Measurements from ENCODE around the gene FUT4. TPM values are rescaled to one million over a fixed set of nuclear protein-coding genes. Genes with fewer than 3 reads are reported as not detected.
A peak's percentile ranks its signal among the peaks of the same experiment; 100 is the strongest.
"Not testable (repeated sequence)": the region's sequence is repeated elsewhere in the genome, so short reads cannot be mapped to it uniquely, and the experiment has no call there.

The FUT4 gene
- total and polyA plus RNA-seq, 8 donors, result 0.58 to 19.7 (median 4.5) TPM

DNA sequence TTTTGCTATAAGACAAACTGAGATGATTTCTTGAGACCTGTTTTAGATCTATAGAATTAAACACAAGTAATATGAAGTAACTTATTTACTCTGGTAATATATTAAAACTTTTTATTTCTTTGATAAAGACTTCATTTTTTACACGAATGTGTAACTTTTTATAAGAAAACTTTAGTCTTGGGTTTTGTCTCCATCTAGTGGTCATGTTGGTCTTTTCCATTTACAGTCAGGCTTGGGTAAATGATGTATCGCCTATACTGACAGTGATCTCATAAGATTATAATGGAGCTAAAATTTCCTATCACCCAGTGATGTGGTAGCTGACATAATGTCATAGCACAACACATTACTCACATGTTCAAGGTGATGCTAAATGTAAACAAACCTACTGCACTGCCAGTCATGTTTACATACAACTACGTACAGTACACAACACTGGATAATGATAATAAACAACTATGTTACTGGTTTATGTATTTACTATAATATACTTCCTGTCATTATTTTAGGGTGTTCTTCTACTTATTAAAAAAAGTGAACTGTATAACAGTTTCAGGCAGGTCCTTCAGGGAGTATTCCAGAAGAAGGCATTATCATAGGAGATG lies 38.9 kb upstream of the FUT4 start:
- no peaks in the 10 kb centered on the region for H3K4me1 ChIP-seq
- no peaks in the 10 kb centered on the region for H3K27me3 ChIP-seq
- WGBS, 5 donors, result 1 to 20% (median 15%) methylated on average over 3 of the region's 3 CpGs
- peak in 1 of 2 donors; percentile 67 for DNase-seq
- TF ChIP-seq EP300 (IDR thresholded peaks at IDR 0.05) (no peak), POLR2AphosphoS5 (IDR thresholded peaks at IDR 0.05) (no peak)
- TF ChIP-seq, protein P1, sequence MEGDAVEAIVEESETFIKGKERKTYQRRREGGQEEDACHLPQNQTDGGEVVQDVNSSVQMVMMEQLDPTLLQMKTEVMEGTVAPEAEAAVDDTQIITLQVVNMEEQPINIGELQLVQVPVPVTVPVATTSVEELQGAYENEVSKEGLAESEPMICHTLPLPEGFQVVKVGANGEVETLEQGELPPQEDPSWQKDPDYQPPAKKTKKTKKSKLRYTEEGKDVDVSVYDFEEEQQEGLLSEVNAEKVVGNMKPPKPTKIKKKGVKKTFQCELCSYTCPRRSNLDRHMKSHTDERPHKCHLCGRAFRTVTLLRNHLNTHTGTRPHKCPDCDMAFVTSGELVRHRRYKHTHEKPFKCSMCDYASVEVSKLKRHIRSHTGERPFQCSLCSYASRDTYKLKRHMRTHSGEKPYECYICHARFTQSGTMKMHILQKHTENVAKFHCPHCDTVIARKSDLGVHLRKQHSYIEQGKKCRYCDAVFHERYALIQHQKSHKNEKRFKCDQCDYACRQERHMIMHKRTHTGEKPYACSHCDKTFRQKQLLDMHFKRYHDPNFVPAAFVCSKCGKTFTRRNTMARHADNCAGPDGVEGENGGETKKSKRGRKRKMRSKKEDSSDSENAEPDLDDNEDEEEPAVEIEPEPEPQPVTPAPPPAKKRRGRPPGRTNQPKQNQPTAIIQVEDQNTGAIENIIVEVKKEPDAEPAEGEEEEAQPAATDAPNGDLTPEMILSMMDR (IDR thresholded peaks at IDR 0.05), result peak in 4 of 7 experiments; percentile 31 to 72 (median 57)
- H3K27ac ChIP-seq, result no peak overlapping the region
- H3K36me3 ChIP-seq, result peaks cover 4 to 29% (median 18%) of the 10 kb centered on the region in 4 donors
- H3K9me3 ChIP-seq, result no peaks in the 10 kb centered on the region
- intact Hi-C loops (cut with DNase I; ENCODE audit: low total_unique reads), result no loop called here
- H3K4me3 ChIP-seq, result no peak overlapping the region

DNA sequence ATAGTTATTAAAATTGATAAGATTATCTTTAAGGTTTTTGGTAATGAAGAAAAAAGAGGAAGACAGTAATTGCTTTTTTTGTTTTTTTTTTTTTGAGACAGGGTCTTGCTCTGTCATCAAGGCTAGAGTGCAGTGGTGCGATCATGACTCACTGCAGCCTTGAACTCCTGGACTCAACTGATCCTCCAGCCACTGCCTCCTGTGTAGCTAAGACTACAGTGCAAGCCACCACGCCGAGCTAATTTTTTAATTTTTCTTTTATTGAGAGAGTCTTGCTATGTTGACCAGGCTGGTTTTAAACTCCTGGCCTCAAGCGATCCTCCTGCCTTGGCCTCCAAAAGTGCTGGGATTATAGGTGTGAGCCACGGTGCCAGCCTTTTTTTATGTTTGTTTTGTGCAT lies 37.2 kb upstream of the FUT4 start:
- H3K9me3 ChIP-seq; H3K27ac ChIP-seq; H3K4me1 ChIP-seq; H3K27me3 ChIP-seq; intact Hi-C loops (cut with DNase I; ENCODE audit: low total_unique reads); H3K4me3 ChIP-seq; DNase-seq: not testable (repeated sequence)
- 83 to 93% (median 89%) methylated on average over 5 of the region's 5 CpGs for WGBS, 5 donors
- H3K36me3 ChIP-seq, result peaks cover 0 to 12% (median 3%) of the 10 kb centered on the region in 4 donors

DNA sequence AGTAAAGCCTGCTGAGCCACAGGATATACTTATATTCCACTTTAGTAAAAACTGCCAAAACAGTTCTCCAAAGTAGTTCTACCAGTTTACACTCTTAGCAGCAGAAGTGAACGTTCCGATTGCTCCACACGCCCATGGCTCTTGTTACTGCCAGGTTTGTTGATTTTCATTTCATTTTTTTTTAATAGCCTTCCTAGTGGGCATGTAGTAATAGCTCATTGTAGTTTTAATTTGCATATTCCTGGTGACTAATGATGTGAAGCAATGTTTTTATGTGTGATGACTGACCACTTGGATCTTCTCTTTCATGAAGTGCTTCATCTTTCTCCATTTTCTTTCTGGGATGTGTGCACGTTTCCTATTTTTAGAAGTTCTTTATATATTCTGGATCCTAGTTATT lies 36.2 kb upstream of the FUT4 start:
- peaks cover 6 to 9% (median 7%) of the 10 kb centered on the region in 4 donors for H3K4me1 ChIP-seq
- peaks cover 0 to 6% (median 4%) of the 10 kb centered on the region in 3 donors for H3K27me3 ChIP-seq
- TF ChIP-seq POLR2AphosphoS5 (IDR thresholded peaks at IDR 0.05) (no peak), EP300 (IDR thresholded peaks at IDR 0.05) (no peak), POLR2A (IDR thresholded peaks at IDR 0.05) (no peak)
- TF ChIP-seq, protein P1 (IDR thresholded peaks at IDR 0.05), result no peak
- H3K27ac ChIP-seq, result no peak overlapping the region
- intact Hi-C loops (cut with DNase I; ENCODE audit: low total_unique reads), result no loop called here
- H3K9me3 ChIP-seq, result no peaks in the 10 kb centered on the region
- DNase-seq, result no peak
- H3K4me3 ChIP-seq, result no peak overlapping the region
- WGBS, 5 donors, result 33 to 47% (median 41%) methylated on average over 4 of the region's 4 CpGs
- H3K36me3 ChIP-seq, result peaks cover 0 to 3% (median 0%) of the 10 kb centered on the region in 4 donors

DNA sequence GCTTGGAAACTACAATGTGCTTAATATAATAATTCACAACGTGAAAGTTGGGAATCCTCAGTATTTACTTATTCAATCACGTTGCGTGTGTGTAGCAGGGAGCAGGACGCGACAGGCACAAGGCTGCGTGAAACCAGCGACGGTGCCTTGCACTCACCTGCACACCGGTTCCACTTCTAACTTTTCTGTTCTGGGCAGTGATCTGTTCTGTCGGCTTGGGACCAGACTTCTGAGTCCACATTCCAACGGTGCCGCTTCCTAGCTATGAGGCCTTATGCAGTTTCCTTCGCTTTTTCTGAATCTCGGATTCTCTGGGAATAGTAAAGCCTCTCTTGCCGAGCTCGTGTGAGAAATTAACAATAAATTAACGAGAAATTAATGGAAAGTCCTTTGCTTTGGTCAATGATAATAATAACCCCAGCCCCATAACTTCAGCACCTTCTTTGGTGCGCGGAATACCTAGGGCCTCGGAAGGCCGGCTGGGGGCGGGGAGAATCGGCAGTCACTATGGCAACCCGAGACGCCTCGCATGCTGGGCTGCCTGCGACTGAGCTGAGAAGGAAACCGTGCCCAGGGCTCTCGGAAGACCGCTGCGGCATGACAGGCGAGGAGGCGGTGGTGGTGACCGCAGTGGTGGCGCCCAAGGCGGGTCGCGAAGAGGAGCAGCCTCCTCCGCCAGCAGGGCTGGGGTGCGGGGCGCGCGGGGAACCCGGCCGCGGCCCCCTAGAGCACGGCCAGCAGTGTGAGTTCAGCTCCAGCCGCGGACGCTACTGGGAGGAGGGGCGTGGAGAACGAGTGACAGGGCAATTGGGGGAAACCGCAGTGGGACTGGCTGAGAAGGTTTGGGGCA lies 31.6 kb upstream of the FUT4 start, which contains the start of gene C11orf97:
C11orf97 (plus strand) TSS at position 530 of the 850 bp plus-strand sequence; CDS start at position 598, 68 bp downstream.
- TF ChIP-seq POLR2A (IDR thresholded peaks at IDR 0.05), result no peak
- no peak for TF ChIP-seq POLR2AphosphoS5 (IDR thresholded peaks at IDR 0.05)
- TF ChIP-seq, protein P1 (IDR thresholded peaks at IDR 0.05), result no peak
- no peak for TF ChIP-seq EP300 (IDR thresholded peaks at IDR 0.05)
- intact Hi-C loops (cut with DNase I; ENCODE audit: low total_unique reads), result no loop called here

More for the DNA sequence above, 31.6 kb upstream of the FUT4 start, which contains the start of gene C11orf97:
- Histone ChIP-seq H3K36me3 (no peaks in the 10 kb centered on the region), H3K4me1 (peaks cover 6 to 19% (median 15%) of the 10 kb centered on the region in 4 donors), H3K27ac (no peak within 1 kb of the TSS), H3K9me3 (no peaks in the 10 kb centered on the region), H3K27me3 (peaks cover 0 to 6% (median 4%) of the 10 kb centered on the region in 3 donors), H3K4me3 (peak within 1 kb of the TSS; percentile 57 to 75 (median 62))
- peak; percentile 59 to 87 for DNase-seq
- WGBS, 5 donors, result 7 to 19% (median 11%) methylated on average over 42 to 53 of the region's 53 CpGs

All from stomach (tissue), 9 donors.